Memory B cell (primary cell): ENCODE results near the gene S100A7.

Experiments used
- ATAC-seq: fragments of 150-1000 bp; cut with Tn5 transposase; 2 replicates; pipeline ENCODE4 v1.10.0; 2021; ENCODE audit warnings: low read depth, mild to moderate bottlenecking, moderate library complexity
- DNase-seq, 2 donors: peaks; one replicate each; pipeline ENCODE4 v3.0.0; 2022; ENCODE audit warnings: low spot score in 2 of 2
- H3K27ac Mint-ChIP-seq: one replicate; pipeline ENCODE4 v1.8.0; 2022; ENCODE audit warnings: mild to moderate bottlenecking, moderate library complexity, mixed read lengths
- H3K27me3 Mint-ChIP-seq: one replicate; pipeline ENCODE4 v1.8.0; 2022; ENCODE audit warnings: mixed read lengths
- H3K36me3 Mint-ChIP-seq: one replicate; pipeline ENCODE4 v1.8.0; 2022; ENCODE audit warnings: mild to moderate bottlenecking, mixed read lengths
- H3K4me1 Mint-ChIP-seq: one replicate; pipeline ENCODE4 v1.8.0; 2022; ENCODE audit warnings: mixed read lengths
- H3K4me3 Mint-ChIP-seq: one replicate; pipeline ENCODE4 v1.8.0; 2022; ENCODE audit warnings: mild to moderate bottlenecking, moderate library complexity, mixed read lengths
- H3K9me3 Mint-ChIP-seq: one replicate; pipeline ENCODE4 v1.8.0; 2022; ENCODE audit warnings: mixed read lengths

S100A7 gene

DNA sequence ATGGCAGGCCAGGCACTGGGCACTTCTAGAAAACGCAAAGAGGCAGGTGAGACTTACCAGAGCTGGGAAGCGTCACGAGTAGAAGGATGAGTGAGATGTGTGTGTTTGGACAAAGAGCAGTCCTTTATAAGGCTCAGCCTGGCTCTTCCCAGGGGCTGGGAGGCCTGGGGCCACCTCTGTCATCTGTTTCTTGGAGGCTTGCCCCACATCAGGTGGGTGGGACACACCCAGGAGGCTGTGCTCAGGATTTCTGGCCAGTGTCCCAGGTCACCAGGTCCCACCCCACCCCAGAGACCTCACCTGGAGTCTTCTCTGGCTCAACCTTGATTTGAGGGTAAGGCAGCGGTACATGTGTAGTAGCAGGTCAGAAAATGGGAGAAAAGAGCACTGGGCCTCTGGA, at the start of gene S100A7:
S100A7 (minus strand) TSS at position 101 of the 400 bp plus-strand sequence. CDS start 1,638 bp downstream, outside the sequence.
- no peaks in the 10 kb centered on the region for H3K4me1 Mint-ChIP-seq
- peaks cover 28% of the 10 kb centered on the region for H3K27me3 Mint-ChIP-seq
- no peak within 1 kb of the TSS for H3K4me3 Mint-ChIP-seq
- H3K27ac Mint-ChIP-seq, result no peak within 1 kb of the TSS
- DNase-seq, result no peak
- ATAC-seq, result no peak
- no peaks in the 10 kb centered on the region for H3K9me3 Mint-ChIP-seq
- no peaks in the 10 kb centered on the region for H3K36me3 Mint-ChIP-seq

- H3K27ac Mint-ChIP-seq, result no peak overlapping the region
- H3K9me3 Mint-ChIP-seq, result no peaks in the 10 kb centered on the region
- peaks cover 6% of the 10 kb centered on the region for H3K4me1 Mint-ChIP-seq
- DNase-seq, result peak; percentile 59
- no peaks in the 10 kb centered on the region for H3K36me3 Mint-ChIP-seq
- no peak overlapping the region for H3K4me3 Mint-ChIP-seq
- peaks cover 4% of the 10 kb centered on the region for H3K27me3 Mint-ChIP-seq
- peak; percentile 75 for ATAC-seq
Measured at GRCh38 chr1:153509729-153510354, 49.4 kb upstream of the S100A7 start.

DNA sequence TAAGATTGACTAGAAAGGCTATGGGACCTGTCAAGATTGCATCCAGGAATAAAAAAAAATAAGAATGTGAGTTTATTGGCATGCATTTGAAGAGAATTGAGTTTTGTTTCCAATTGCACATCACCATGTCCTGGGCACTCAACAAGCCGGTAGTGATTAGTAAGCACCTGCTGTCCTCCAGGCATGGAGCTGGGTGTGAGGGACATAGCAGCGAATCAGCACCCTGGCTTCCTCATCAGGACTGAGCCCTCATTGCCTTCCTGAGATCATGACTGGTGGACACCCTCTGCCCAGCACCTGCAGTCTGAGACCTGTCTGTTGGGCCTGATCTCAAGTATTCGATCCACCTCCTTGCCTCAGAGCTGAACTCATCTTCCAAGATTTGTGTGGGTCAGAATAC, 48.6 kb upstream of the S100A7 start:
- ATAC-seq (no peak), DNase-seq (no peak)
- H3K4me1 Mint-ChIP-seq, result peaks cover 6% of the 10 kb centered on the region
- H3K36me3 Mint-ChIP-seq, result no peaks in the 10 kb centered on the region
- H3K4me3 Mint-ChIP-seq, result no peak overlapping the region
- peaks cover 4% of the 10 kb centered on the region for H3K27me3 Mint-ChIP-seq
- H3K27ac Mint-ChIP-seq, result no peak overlapping the region
- H3K9me3 Mint-ChIP-seq, result no peaks in the 10 kb centered on the region

DNA sequence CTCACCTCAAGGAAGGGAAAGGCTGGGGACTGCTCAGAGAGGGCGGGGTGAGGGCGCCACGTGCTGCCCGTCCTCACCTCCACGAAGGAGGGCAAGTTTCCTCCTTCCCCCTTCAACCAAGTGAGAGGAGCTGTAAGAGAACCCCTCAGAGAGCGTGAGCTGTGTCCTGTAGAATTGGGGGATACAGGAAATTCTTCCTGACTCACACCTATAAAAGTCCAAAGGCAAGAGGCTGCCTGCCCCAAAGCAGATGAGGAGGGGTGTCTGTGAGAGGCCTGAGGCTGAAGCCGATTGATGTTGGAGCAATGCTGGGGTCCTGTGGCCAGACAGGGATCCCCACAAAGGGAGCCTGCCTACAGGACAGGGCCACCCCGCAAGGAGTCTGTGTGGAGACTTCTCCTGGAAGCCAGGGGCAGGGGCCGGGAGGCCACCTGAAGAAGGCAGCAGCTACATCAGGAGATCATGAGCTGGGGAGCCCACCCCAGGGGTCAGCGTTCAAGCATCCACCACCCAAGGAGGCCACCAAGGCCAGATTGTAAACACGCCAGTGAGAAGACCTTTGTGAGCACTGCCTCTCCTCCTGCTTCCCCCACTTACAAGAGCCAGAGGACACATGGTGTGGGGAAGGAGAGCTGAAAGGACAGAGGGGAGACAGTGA, 47.6 kb upstream of the S100A7 start:
- Mint-ChIP-seq H3K27ac (no peak overlapping the region), H3K36me3 (no peaks in the 10 kb centered on the region), H3K4me1 (peaks cover 6% of the 10 kb centered on the region), H3K4me3 (no peak overlapping the region), H3K9me3 (no peaks in the 10 kb centered on the region), H3K27me3 (peaks cover 4% of the 10 kb centered on the region)
- DNase-seq, result no peak
- ATAC-seq, result no peak

- H3K9me3 Mint-ChIP-seq, result no peaks in the 10 kb centered on the region
- H3K4me1 Mint-ChIP-seq, result peaks cover 6% of the 10 kb centered on the region
- H3K36me3 Mint-ChIP-seq, result no peaks in the 10 kb centered on the region
- no peak for ATAC-seq
- H3K27ac Mint-ChIP-seq, result no peak overlapping the region
- peaks cover 2% of the 10 kb centered on the region for H3K27me3 Mint-ChIP-seq
- H3K4me3 Mint-ChIP-seq, result no peak overlapping the region
- DNase-seq, result no peak
Measured at GRCh38 chr1:153506831-153507413, 46.5 kb upstream of the S100A7 start.

DNA sequence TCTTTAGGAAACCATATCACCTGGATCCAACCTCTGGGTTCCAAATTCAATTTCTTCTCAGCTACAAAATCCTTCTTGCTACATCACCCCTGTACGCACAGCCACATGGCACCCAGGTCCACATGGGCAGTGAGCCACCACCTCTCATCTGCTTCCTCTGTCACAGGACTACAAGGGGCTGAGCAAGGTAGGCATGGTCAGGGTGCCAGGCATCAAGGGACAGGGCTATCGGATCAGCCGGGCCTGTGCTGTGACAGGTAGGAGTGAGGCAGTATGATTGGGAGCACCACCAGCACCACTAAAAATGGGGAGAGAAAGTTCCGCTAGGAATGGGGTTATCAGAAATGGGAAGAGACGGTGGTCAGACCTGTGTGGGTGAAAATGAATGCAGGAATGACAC, 45.9 kb upstream of the S100A7 start:
- Mint-ChIP-seq H3K4me1 (peaks cover 6% of the 10 kb centered on the region), H3K27me3 (peaks cover 3% of the 10 kb centered on the region), H3K9me3 (no peaks in the 10 kb centered on the region), H3K36me3 (no peaks in the 10 kb centered on the region), H3K4me3 (no peak overlapping the region), H3K27ac (no peak overlapping the region)
- DNase-seq (no peak), ATAC-seq (no peak)

GRCh38 chr1:153505576-153505975, 45.1 kb upstream of the S100A7 start:
- no peak overlapping the region for H3K4me3 Mint-ChIP-seq
- H3K27ac Mint-ChIP-seq, result no peak overlapping the region
- ATAC-seq (no peak), DNase-seq (no peak)
- H3K36me3 Mint-ChIP-seq, result no peaks in the 10 kb centered on the region
- H3K9me3 Mint-ChIP-seq, result no peaks in the 10 kb centered on the region
- peaks cover 3% of the 10 kb centered on the region for H3K27me3 Mint-ChIP-seq
- peaks cover under 1% of the 10 kb centered on the region for H3K4me1 Mint-ChIP-seq

- H3K4me3 Mint-ChIP-seq, result no peak overlapping the region
- H3K27ac Mint-ChIP-seq, result no peak overlapping the region
- no peaks in the 10 kb centered on the region for H3K4me1 Mint-ChIP-seq
- H3K9me3 Mint-ChIP-seq, result no peaks in the 10 kb centered on the region
- H3K27me3 Mint-ChIP-seq, result peaks cover 8% of the 10 kb centered on the region
- no peak for DNase-seq
- no peak for ATAC-seq
- H3K36me3 Mint-ChIP-seq, result no peaks in the 10 kb centered on the region
Measured at GRCh38 chr1:153503766-153504165, 43.3 kb upstream of the S100A7 start.

DNA sequence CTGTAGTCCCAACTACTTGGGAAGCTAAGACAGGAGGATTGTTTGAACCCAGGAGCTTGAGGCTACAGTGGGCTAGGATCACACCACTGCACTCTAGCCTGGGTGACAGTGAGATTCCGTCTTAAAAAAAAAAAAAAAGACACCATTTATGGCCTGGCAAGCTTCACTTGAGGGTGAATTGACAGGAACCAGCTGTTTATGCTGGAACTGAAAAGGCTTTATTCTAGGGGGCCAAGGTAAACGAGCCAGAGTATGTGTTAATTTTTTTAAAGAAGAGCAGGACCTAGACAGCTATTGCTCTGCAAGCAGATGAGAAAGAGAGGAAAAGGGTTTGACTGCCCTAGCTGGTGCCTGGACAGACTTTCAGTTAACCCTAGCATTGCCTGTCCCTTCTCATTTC, 38.3 kb upstream of the S100A7 start:
- ATAC-seq, result no peak
- H3K36me3 Mint-ChIP-seq, result no peaks in the 10 kb centered on the region
- no peak overlapping the region for H3K27ac Mint-ChIP-seq
- peaks cover 12% of the 10 kb centered on the region for H3K27me3 Mint-ChIP-seq
- no peaks in the 10 kb centered on the region for H3K9me3 Mint-ChIP-seq
- no peak overlapping the region for H3K4me3 Mint-ChIP-seq
- H3K4me1 Mint-ChIP-seq, result peaks cover 9% of the 10 kb centered on the region
- DNase-seq, result no peak

DNA sequence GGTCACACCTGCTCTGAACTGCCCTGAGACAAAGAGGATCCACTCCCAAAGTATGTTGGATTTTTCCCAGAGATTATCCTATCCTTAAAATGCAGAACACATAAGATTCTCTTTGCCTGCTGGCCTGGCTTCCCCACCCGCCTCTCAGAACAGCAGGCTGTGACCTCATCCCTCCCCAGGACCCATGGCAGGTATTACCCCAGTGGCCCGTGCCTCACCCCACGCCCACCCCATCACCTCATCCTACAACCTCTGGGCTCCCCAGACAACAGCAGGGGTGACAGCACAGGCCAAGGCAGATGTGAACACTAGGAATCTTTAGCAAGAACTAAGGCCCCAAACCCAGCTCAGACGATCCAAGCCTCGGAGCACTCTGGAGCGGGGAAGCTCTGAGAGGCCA, 35.1 kb upstream of the S100A7 start:
- Mint-ChIP-seq H3K36me3 (no peaks in the 10 kb centered on the region), H3K4me3 (no peak overlapping the region), H3K4me1 (peaks cover 14% of the 10 kb centered on the region), H3K27me3 (peaks cover 15% of the 10 kb centered on the region), H3K9me3 (no peaks in the 10 kb centered on the region), H3K27ac (peak overlapping the region; percentile 24)
- no peak for ATAC-seq
- DNase-seq, result no peak

- no peak overlapping the region for H3K4me3 Mint-ChIP-seq
- H3K4me1 Mint-ChIP-seq, result peaks cover 14% of the 10 kb centered on the region
- no peaks in the 10 kb centered on the region for H3K9me3 Mint-ChIP-seq
- H3K36me3 Mint-ChIP-seq, result no peaks in the 10 kb centered on the region
- peaks cover 14% of the 10 kb centered on the region for H3K27me3 Mint-ChIP-seq
- peak; percentile 80 for ATAC-seq
- DNase-seq, result peak; percentile 69 to 83
- peak overlapping the region; percentile 24 for H3K27ac Mint-ChIP-seq
Measured at GRCh38 chr1:153494976-153495535, 34.6 kb upstream of the S100A7 start.

DNA sequence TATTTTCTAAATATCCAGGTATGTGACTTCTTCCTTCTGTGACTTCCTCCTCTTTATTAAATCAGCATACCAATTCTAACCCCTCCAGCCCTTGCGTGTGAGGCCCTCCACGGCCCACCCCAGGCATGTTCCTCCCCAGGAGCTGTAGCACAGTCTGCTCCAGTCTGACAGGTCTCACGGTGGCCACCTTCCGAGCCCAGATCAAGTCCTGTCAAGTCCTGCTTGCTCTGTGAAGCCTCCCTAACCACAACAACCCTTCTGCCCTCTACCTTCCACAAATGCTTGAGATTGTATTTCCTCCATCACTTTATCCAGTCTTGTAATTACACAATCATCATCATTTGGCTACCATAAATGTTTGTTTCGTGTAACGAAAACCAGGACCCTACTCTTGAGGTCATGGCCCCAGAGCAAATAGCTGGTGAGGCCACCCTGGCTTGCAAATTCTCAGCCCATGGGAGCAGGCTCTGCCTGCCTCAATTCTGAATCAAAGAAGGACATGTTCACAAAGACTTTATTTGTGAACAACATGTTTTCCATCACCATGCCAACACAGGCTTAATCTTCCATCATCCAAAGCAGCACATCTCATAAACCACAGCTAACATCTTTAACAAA, 33.0 kb upstream of the S100A7 start:
- no peak overlapping the region for H3K27ac Mint-ChIP-seq
- H3K9me3 Mint-ChIP-seq, result no peaks in the 10 kb centered on the region
- no peaks in the 10 kb centered on the region for H3K36me3 Mint-ChIP-seq
- DNase-seq, result no peak
- H3K4me3 Mint-ChIP-seq, result no peak overlapping the region
- peaks cover 9% of the 10 kb centered on the region for H3K27me3 Mint-ChIP-seq
- ATAC-seq, result no peak
- H3K4me1 Mint-ChIP-seq, result peaks cover 14% of the 10 kb centered on the region

GRCh38 chr1:153490272-153491051, 30.0 kb upstream of the S100A7 start:
- H3K27me3 Mint-ChIP-seq, result peaks cover 14% of the 10 kb centered on the region
- no peak overlapping the region for H3K4me3 Mint-ChIP-seq
- no peak overlapping the region for H3K27ac Mint-ChIP-seq
- DNase-seq, result no peak
- no peaks in the 10 kb centered on the region for H3K36me3 Mint-ChIP-seq
- peak; percentile 44 for ATAC-seq
- H3K9me3 Mint-ChIP-seq, result no peaks in the 10 kb centered on the region
- peaks cover 11% of the 10 kb centered on the region for H3K4me1 Mint-ChIP-seq
